ENCODE results near the gene U2AF1.
A peak's percentile ranks its signal among the peaks of the same experiment; 100 is the strongest.
"Not testable (repeated sequence)": the region's sequence is repeated elsewhere in the genome, so short reads cannot be mapped to it uniquely, and the experiment has no call there.

Gene U2AF1

DNA sequence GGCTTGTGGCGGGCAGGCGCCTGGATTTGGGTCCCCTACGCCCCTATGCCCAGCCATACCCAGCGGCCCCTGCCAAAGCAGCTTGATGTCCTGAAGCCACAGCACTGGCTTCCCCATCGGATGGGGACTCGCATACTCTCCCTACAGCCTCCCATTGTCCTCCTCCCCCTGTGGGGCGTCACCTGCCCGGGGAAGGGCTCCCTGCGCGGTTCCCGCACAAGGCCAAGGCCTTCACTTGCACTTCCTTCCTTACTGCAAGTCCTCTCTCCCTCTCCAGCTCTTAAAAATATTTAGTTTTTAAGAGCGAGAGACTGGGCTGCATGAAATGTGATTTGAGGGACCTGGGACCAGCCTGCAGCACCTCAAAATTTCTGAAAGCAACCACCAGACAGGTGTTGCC lies 40.7 kb downstream of the U2AF1 start:
- not testable (repeated sequence) for H3K4me3 ChIP-seq (replicated peaks; ENCODE audit: insufficient read depth, low read length); H3K27ac ChIP-seq (replicated peaks); H3K27me3 ChIP-seq (ENCODE audit: insufficient read depth, poor library complexity, severe bottlenecking); DNase-seq (ENCODE audit: low read depth in 1 of 2, low spot score in 1 of 2)

GRCh38 chr21:43065991-43066390 lies 41.4 kb downstream of the U2AF1 start:
- H3K27ac ChIP-seq (replicated peaks); H3K27me3 ChIP-seq (ENCODE audit: insufficient read depth, poor library complexity, severe bottlenecking); H3K4me3 ChIP-seq (replicated peaks; ENCODE audit: insufficient read depth, low read length); DNase-seq (ENCODE audit: low read depth in 1 of 2, low spot score in 1 of 2): not testable (repeated sequence)

DNA sequence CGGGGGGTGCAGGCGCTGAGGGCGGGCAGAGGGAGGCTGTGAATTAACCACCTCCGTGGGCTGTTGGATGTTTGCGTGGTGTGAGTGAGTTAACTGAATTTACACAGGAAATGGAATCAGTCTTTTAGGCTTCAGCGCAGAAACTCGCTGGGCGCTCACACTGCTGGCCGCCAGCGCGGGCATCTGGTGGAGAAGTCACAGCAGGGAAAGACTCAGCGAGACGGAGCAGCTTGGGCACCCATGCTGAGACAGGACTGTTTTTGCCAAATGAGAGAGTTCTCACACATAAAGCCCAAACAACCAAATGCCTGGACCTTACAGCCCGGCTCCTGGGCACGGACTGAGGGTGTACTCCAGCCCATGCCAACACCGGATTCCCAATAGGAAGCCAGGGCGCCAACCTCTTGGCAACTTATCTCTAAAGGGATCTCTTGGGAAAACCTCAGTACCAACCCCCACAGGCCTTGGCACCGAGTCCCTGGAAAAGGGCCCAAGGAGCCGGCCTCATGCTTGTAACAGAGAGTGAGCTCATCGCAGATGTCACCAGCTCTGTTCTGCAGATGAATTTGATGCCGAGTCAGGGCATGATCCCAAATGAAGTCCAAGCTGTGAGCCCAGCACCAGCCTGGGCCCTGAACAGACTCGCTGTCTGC lies 43.0 kb downstream of the U2AF1 start:
- not testable (repeated sequence) for H3K27me3 ChIP-seq (ENCODE audit: insufficient read depth, poor library complexity, severe bottlenecking); H3K4me3 ChIP-seq (replicated peaks; ENCODE audit: insufficient read depth, low read length); H3K27ac ChIP-seq (replicated peaks); DNase-seq (ENCODE audit: low read depth in 1 of 2, low spot score in 1 of 2)

- not testable (repeated sequence) for H3K27ac ChIP-seq (replicated peaks); H3K4me3 ChIP-seq (replicated peaks; ENCODE audit: insufficient read depth, low read length); DNase-seq (ENCODE audit: low read depth in 1 of 2, low spot score in 1 of 2); H3K27me3 ChIP-seq (ENCODE audit: insufficient read depth, poor library complexity, severe bottlenecking)
Measured at GRCh38 chr21:43062955-43063664, 44.3 kb downstream of the U2AF1 start.

DNA sequence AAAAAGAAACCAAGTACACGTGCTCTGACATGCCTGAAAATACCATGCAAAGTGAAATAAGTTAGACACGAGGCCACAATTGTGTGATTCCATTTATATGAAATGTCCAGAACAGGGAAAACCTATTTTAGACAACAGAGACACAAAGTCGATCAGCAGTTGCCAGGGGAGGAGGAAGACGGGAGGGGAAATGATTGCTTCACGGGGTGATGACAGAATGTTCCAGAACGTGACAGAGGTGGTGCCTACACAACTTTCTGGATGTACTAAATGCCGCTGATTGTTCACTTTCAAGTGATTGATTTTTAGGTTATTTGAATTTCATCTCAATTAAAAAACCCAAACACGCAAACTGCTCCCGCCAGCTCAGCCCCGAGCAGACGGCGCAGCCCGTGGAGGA lies 54.3 kb downstream of the U2AF1 start:
- not testable (repeated sequence) for H3K4me3 ChIP-seq (replicated peaks; ENCODE audit: insufficient read depth, low read length); DNase-seq (ENCODE audit: low read depth in 1 of 2, low spot score in 1 of 2); H3K27me3 ChIP-seq (ENCODE audit: insufficient read depth, poor library complexity, severe bottlenecking); H3K27ac ChIP-seq (replicated peaks)

DNA sequence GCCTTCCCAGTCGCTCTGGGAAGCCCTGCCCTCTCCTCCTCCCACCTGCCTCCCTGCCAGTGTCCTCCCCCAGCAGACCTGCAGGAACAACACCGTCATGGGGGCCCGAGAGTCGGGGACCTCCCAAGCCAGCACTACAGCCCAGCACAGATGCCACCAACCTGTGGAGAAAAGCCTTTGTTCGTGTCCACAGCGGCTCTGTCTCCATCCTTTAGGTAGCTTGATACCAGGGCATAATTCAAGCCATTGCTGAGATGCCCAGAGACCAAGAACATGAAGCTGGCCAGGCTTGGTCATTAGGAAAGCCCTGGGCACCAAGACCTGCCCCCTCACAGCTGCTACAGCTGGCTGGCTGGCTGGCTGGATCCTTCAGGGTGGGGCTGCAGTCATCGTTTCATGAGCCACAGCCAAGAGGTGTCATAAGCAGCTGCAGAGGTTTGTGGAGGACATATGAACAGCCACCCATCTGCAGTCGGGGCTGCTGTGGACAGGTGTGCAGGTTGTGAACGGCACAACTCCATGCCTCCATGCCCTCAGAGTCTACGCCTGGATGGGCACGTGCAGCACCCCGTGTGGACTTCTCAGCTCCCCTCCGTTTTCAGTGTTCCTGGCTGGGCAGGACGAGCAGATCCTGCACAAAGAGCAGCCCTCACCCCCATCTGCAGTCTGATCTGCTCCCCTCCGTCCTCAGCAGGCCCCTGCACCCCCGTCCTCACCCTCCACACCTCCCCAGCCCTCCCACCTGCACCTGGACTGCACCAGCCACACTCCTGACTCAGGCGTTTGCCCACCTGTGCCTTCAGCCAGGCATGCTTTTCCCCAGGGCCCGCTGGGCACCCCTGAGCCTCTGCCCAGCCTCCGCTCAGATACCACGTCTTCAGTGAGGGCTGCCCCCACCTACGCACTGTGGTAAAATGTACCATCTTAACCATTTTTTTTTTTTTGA lies 61.2 kb downstream of the U2AF1 start:
- DNase-seq (ENCODE audit: low read depth in 1 of 2, low spot score in 1 of 2); H3K27ac ChIP-seq (replicated peaks); H3K4me3 ChIP-seq (replicated peaks; ENCODE audit: insufficient read depth, low read length); H3K27me3 ChIP-seq (ENCODE audit: insufficient read depth, poor library complexity, severe bottlenecking): not testable (repeated sequence)

GRCh38 chr21:43045165-43045875 lies 62.0 kb downstream of the U2AF1 start:
- not testable (repeated sequence) for H3K27me3 ChIP-seq (ENCODE audit: insufficient read depth, poor library complexity, severe bottlenecking); H3K4me3 ChIP-seq (replicated peaks; ENCODE audit: insufficient read depth, low read length); DNase-seq (ENCODE audit: low read depth in 1 of 2, low spot score in 1 of 2)
- peak overlapping the region; percentile 61; the same call in 1 of the 2 replicates for H3K27ac ChIP-seq (replicated peaks)

DNA sequence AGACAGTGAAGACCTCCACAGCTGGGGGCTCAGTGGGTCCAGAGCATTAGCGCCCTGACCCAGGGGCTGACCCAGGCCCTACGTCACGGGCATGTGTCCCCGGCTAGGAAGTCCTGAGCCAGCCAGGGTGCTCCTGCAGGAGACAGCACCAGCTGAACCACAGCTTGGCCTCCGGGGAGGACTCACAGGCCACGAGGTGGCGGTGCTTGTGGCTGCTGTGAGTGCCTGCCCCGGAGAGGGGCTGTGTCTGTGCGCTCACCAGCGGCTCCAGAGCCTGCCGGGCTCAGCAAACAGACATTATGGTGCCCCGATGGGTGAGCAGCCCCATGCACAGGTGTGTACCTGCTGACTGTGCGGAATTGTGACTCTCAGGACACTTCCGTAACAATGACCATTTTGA lies 62.8 kb downstream of the U2AF1 start:
- not testable (repeated sequence) for H3K27ac ChIP-seq (replicated peaks); H3K4me3 ChIP-seq (replicated peaks; ENCODE audit: insufficient read depth, low read length); H3K27me3 ChIP-seq (ENCODE audit: insufficient read depth, poor library complexity, severe bottlenecking)
- DNase-seq (ENCODE audit: low read depth in 1 of 2, low spot score in 1 of 2), result peak in 1 of 2 experiments; percentile 27

DNA sequence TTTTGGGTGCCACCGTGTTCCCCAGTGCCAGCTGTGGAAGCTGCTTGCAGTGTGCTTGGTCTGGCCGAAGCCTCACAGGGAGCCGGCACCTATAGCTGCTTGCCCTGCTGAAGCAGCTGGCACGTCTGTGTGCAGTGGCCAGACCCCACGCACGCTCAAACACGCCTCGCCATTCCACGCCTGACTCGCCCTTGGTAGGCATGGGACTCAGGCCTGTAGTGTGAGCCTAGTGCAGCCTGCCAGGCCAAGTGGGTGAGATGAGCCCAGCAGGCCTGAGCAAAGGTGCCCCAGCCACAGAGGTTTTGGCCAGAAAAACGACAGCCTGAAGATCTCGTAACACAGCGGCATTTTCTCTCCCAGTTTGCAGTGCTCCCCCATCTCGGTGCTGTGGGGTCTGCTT lies 64.1 kb downstream of the U2AF1 start:
- not testable (repeated sequence) for H3K4me3 ChIP-seq (replicated peaks; ENCODE audit: insufficient read depth, low read length); DNase-seq (ENCODE audit: low read depth in 1 of 2, low spot score in 1 of 2); H3K27me3 ChIP-seq (ENCODE audit: insufficient read depth, poor library complexity, severe bottlenecking); H3K27ac ChIP-seq (replicated peaks)
